Measurements from ENCODE around the gene ZNF260.

ZNF260 gene

GRCh38 chr19:36489118-36489919 is 38.8 kb downstream of the ZNF260 start, which contains the start of gene ZNF566:
ZNF566 (minus strand) TSS chr19:36489561; CDS start chr19:36476557, 13,004 bp downstream.
- peak; percentile 95 for DNase-seq

GRCh38 chr19:36488846-36489117 is 39.3 kb downstream of the ZNF260 start:
- DNase-seq: peak; percentile 3

GRCh38 chr19:36488118-36488845 is 39.8 kb downstream of the ZNF260 start:
- DNase-seq: no peak

GRCh38 chr19:36483653-36484052 is 44.4 kb downstream of the ZNF260 start:
- no peak for DNase-seq

GRCh38 chr19:36482876-36483275 is 45.2 kb downstream of the ZNF260 start:
- no peak for DNase-seq
